ENCODE results near the gene ANO4.

GRCh38 chr12:101111441-101111840, 316.9 kb downstream of the ANO4 start:
- no peak for TF ChIP-seq ZC3H10 (CRISPR knock-in tag; IDR thresholded peaks at IDR 0.05)
- no peak for TF ChIP-seq CSRNP3 (CRISPR knock-in tag; IDR thresholded peaks at IDR 0.05)
- TF ChIP-seq PATZ1 (CRISPR knock-in tag; IDR thresholded peaks at IDR 0.05; ENCODE audit: borderline replicate concordance): no peak
- TF ChIP-seq POU6F1 (CRISPR knock-in tag; IDR thresholded peaks at IDR 0.05; ENCODE audit: borderline replicate concordance, low read depth): no peak
- no peak for TF ChIP-seq CREB5 (CRISPR knock-in tag; IDR thresholded peaks at IDR 0.05; ENCODE audit: low read depth)
- TF ChIP-seq ARNTL (CRISPR knock-in tag; IDR thresholded peaks at IDR 0.05; ENCODE audit: borderline replicate concordance, low read depth): no peak
- TF ChIP-seq RARB (CRISPR knock-in tag; IDR thresholded peaks at IDR 0.05): no peak
- no peak for TF ChIP-seq TSHZ2 (CRISPR knock-in tag; IDR thresholded peaks at IDR 0.05)
- no peak for TF ChIP-seq OSR1 (CRISPR knock-in tag; IDR thresholded peaks at IDR 0.05)
- no peak for TF ChIP-seq ESRRG (CRISPR knock-in tag; IDR thresholded peaks at IDR 0.05)
- TF ChIP-seq PPARA (CRISPR knock-in tag; IDR thresholded peaks at IDR 0.05; ENCODE audit: borderline replicate concordance): no peak
- no peak for TF ChIP-seq ISL1 (CRISPR knock-in tag; IDR thresholded peaks at IDR 0.05)
